IPS-NIHi7 (cell line): ENCODE results near the gene CCDC175.

ENCODE experiments used
- DNase-seq: peaks from one replicate; pipeline ENCODE4 v3.0.0; 2012; ENCODE audit warnings: mixed read lengths; ENCODE audit errors: extremely low spot score

Gene CCDC175

GRCh38 chr14:59576332-59577294 lies at the start of gene CCDC175:
Gene CCDC175 (minus strand): TSS chr14:59576812. CDS start chr14:59576775, 37 bp downstream.
- DNase-seq: peak; percentile 92

DNA sequence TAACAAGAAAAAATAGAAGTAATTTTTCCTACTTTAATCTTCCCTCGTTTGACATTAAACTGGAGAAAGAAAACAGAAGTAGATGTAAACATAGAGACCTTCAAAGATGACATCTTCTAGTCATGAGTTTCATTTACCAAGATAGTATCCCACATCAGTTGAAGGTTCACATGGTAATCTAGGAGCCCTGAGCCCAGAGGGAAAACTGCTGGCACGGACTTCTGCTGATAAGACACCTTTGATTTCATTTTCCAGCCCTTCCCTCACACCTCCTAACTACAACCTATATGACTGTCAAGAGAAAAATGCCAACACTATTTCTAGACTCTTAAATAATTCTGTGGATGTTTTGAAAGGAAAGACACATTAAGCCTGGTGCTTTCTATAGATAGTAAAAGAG lies 46.0 kb upstream of the CCDC175 start:
- no peak for DNase-seq

DNA sequence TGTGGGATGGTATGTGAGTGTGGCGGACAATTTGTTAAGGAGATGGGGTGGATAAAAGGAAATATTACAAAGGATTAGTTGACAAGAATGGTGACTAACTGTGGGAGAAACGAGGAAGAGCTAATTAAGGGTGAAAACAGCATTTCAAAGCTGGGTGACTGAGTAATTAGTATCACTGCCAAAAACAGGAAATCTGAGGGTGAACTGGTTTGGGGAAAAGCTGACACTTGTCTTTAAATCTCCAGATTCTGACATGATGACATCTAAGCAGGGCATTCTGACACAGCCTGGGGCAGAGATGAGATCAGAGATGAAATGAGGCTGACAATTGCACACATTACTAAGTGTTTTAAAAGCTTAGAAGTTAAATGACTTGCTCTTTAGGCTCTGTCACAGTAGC lies 42.4 kb upstream of the CCDC175 start:
- DNase-seq: no peak

DNA sequence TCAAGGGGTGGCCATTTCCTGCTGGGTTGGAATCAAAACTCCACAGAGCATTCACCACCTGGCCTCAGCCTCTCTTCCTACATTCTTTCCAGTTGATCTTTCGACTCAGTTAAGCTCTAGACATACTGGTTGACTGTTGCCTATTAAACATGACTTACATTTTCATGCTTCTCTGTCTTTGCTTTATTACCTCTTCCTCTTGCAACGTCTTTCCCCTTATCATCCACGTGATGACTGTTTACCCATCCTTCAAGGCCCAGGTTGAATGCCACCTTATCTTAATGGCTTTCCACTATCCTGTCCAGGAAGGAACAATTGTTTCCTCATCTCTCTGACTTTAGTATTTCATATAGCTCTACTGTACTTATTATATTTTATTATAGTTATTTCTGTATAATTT lies 24.4 kb upstream of the CCDC175 start:
- no peak for DNase-seq

DNA sequence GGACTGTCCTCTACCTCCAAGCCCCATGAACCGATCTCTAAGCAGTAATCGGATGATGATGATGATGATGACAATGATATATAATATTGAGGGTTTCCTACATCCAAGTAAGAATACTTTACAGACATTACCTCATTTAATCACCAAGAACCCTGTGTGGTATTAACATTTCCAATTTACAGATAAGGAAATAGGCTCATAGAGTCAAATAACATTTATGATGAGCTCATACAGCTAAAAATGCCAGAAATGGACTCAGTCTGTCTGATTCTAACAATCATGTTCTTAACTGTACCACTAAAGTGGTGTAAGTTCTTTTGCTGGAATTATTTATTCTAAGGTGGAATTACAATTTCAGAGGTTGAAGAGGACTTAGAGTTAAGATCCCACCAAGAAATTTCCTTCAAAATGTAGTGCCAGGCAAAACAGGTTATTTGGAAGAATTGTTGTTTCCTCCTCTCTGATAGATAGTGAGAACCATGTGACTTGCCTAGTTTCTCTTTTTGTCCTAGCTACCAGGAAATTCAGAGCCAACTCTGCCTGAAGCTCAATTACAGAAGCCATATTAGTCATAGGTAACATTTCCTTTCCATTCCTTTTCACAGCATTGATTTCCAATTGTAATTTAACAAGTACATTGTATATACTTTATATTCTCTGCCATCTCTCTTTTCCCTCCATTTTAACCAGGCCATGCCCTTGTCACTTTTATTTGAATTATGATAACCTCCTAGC lies 23.8 kb upstream of the CCDC175 start:
- no peak for DNase-seq

DNA sequence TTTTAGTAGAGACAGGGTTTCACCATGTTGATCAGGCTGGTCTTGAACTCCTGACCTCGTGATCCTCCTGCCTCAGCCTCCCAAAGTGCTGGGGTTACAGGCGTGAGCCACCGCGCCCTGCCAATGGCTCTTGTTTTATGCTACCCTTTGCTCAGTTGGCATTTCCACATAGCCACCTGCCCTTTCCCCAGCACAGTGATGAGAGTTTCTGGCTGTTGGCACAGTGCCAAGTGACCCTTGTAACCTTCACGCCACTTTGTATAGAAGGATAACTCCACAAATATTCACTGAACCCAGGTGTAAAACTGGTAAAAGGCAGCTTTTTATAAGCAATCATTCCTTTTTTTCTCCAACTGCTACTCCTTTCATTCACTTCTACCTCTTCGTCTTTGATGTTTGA lies 18.5 kb upstream of the CCDC175 start:
- DNase-seq: no peak

GRCh38 chr14:59591641-59592370 lies 15.2 kb upstream of the CCDC175 start:
- no peak for DNase-seq

DNA sequence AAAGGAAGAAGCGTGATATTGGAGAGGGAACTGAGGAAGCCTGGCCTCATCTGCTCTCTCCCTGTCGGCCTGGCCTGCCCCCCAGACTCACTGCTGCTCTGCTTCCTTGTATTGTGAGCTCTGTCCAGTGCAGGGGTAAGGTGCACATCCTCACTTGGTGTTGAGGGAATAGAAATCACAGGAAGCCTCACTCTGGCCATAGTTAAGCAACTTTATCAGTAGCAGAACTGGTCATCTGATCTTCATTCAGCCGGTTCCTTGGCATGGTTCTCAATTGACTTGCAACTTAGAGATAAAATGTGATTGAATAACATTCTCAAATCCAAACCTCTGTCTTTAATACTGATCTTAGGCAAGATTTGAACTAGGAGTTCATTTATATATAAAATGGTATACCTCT lies 11.5 kb upstream of the CCDC175 start:
- DNase-seq: no peak

DNA sequence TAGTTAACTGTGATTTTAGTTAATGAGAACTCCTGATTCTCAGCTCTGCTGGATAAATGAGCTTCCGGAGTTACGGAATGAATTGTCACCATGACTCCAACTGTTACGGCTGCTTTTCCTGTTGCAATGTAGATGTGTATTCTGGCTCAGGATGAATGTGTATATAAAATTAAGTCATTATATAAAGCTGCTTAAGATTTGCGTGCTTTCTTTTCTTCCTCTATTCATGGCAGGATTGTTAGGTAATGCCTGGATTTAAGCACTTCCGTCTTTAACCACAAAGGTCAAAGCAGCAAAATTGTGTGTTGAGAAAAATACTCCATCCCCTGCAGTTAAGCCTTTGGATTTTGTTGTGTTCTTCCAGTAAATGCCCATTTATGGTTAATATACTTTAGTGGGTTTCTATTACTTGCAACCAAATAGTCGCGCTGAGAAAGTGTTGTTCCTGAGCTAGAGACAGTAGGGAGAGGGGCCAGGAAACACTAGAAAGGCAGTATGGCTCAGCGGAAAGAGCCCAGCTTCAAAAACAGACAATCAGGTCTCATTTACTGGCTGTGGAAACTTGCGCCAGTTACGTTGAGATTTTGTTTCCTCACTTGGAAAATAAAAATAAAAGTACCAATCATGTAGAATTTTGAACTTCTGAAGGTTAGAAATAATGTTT lies 9.4 kb upstream of the CCDC175 start:
- no peak for DNase-seq

GRCh38 chr14:59583755-59584154 lies 7.1 kb upstream of the CCDC175 start:
- no peak for DNase-seq

GRCh38 chr14:59582845-59583509 lies 6.4 kb upstream of the CCDC175 start:
- DNase-seq: peak; percentile 39

- no peak for DNase-seq
These were observed 5.5 kb upstream of the CCDC175 start for GRCh38 chr14:59582161-59582560.

DNA sequence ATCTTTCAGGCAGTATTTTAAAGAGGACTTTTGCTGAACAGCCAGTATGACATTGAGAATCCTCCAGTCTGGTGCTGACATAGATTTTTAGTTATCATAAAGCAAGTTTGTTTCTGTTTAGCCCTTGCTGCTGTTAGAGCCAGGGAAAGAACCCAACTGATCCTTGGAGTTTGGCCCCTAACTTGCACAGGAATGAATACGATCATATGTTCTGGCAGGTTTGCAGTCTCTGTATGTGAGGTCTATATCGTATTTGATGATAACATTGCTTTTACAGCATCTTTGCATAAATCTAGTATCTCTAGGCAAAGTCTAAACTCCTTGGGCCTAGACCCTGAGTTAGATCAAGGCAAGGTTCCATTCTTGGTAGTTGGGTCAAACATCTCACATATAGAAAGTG lies 4.3 kb upstream of the CCDC175 start:
- DNase-seq: no peak

GRCh38 chr14:59570122-59570521 lies 6.5 kb downstream of the CCDC175 start:
- no peak for DNase-seq

DNA sequence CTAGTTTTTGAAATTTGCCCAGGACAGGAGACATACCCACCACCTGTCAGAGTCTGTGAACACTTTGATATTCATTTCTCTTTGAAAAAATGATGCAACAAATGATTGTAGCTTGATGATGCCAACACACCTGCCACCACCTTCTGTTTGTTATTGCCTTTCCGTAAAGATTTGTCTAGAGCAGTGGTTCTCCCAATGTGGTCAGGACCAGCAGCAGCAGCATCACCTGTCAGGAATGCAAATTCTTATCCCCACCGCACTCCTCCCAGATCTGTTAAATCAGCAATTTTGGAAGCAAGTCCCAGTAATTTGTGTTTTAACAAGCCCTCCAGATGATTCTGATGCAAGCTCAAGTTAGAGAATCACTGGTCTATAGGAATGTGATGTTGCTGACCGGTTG lies 9.9 kb downstream of the CCDC175 start:
- no peak for DNase-seq

GRCh38 chr14:59566296-59566695 lies 10.3 kb downstream of the CCDC175 start:
- no peak for DNase-seq

DNA sequence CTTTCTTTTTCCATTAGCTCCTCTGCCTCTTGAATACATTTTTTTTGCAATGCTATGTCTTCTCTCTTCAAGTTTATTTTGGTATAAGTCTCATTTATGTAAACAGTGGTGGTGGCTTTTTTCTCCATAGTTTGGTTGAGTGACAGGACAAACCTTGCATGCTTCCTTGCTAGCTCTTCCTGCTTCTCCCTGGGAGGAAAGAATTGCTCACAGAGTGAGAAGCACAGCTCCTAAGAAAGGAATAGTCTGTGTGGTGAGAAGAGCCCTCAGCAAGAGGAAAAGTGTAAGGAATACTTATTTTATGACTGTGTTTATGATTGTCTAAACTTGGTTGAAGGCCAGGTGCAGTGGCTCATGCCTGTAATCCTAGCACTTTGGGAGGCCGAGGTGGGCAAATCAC lies 11.5 kb downstream of the CCDC175 start:
- no peak for DNase-seq

- DNase-seq: no peak
These were observed 12.2 kb downstream of the CCDC175 start for GRCh38 chr14:59564366-59564765.

GRCh38 chr14:59547310-59547709 lies 29.3 kb downstream of the CCDC175 start:
- DNase-seq: no peak

DNA sequence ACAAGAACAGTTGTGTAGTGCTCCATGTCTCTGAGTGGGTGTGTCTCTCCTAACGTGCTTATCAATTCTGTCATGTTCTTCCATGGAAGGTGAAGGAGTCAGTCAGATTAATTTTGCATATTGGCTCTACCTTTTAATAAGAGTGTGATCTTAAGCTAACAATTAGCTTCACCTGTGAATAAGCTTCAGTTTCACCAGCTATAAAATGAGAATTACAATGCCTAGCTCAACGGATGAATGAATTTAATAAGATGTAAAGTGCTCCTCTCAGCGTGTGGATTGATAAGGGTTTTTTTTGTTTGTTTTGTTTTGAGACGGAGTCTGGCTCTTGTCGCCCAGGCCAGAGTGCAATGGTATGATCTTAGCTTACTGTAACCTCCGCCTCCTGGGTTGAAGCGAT lies 32.7 kb downstream of the CCDC175 start:
- DNase-seq: no peak

- DNase-seq: no peak
These were observed 34.9 kb downstream of the CCDC175 start for GRCh38 chr14:59541731-59542130.
